Kasumi-1 (cell line): ENCODE results near the gene TPM3.
"Not testable (repeated sequence)": the region's sequence is repeated elsewhere in the genome, so short reads cannot be mapped to it uniquely, and the experiment has no call there.

Experiments
- DNase-seq, 2 experiments: peaks; one replicate each; lab custom pipeline; 2025; lab: John Stamatoyannopoulos, UW

The TPM3 gene

GRCh38 chr1:154191990-154192461, at the start of gene TPM3:
Gene TPM3 (minus strand): TSS chr1:154192100. CDS start chr1:154192018, 82 bp downstream.
- DNase-seq = peak; percentile 47 to 54

- no peak for DNase-seq
Observed at GRCh38 chr1:154240294-154240833, 48.5 kb upstream of the TPM3 start.

- no peak for DNase-seq
Observed at GRCh38 chr1:154239491-154239890, 47.6 kb upstream of the TPM3 start.

- no peak for DNase-seq
Observed at GRCh38 chr1:154237880-154238506, 46.1 kb upstream of the TPM3 start.

- DNase-seq = no peak
Observed at GRCh38 chr1:154237435-154237834, 45.5 kb upstream of the TPM3 start.

- no peak for DNase-seq
Observed at GRCh38 chr1:154236855-154237254, 45.0 kb upstream of the TPM3 start.

GRCh38 chr1:154233127-154233526, 41.2 kb upstream of the TPM3 start:
- DNase-seq = not testable (repeated sequence)

- not testable (repeated sequence) for DNase-seq
Observed at GRCh38 chr1:154231112-154231511, 39.2 kb upstream of the TPM3 start.

- no peak for DNase-seq
Observed at GRCh38 chr1:154225370-154225769, 33.5 kb upstream of the TPM3 start.

- no peak for DNase-seq
Observed at GRCh38 chr1:154223621-154224020, 31.7 kb upstream of the TPM3 start.

- DNase-seq = no peak
Observed at GRCh38 chr1:154222918-154223317, 31.0 kb upstream of the TPM3 start.

- DNase-seq = no peak
Observed at GRCh38 chr1:154222518-154222917, 30.6 kb upstream of the TPM3 start.

GRCh38 chr1:154221278-154222001, 29.5 kb upstream of the TPM3 start:
- peak in 1 of 2 experiments; percentile 67 for DNase-seq

GRCh38 chr1:154220970-154221277, 29.0 kb upstream of the TPM3 start:
- DNase-seq = no peak

- peak; percentile 98 for DNase-seq
Observed at GRCh38 chr1:154220071-154220969, 28.4 kb upstream of the TPM3 start, which contains the start of gene UBAP2L. Gene UBAP2L (plus strand): TSS chr1:154220955. CDS start chr1:154225124, 4,169 bp downstream.

GRCh38 chr1:154219541-154219940, 27.6 kb upstream of the TPM3 start:
- DNase-seq = peak; percentile 45 to 57

- DNase-seq = no peak
Observed at GRCh38 chr1:154218545-154218944, 26.6 kb upstream of the TPM3 start.

GRCh38 chr1:154213274-154213673, 21.4 kb upstream of the TPM3 start:
- DNase-seq = no peak

GRCh38 chr1:154212083-154212482, 20.2 kb upstream of the TPM3 start:
- DNase-seq = no peak

GRCh38 chr1:154208677-154209388, 16.9 kb upstream of the TPM3 start:
- DNase-seq = no peak

GRCh38 chr1:154207262-154207661, 15.4 kb upstream of the TPM3 start:
- no peak for DNase-seq

- DNase-seq = no peak
Observed at GRCh38 chr1:154206196-154206595, 14.3 kb upstream of the TPM3 start, which contains the start of gene CFAP141. Gene CFAP141 (minus strand): TSS chr1:154206333. CDS start chr1:154206307, 26 bp downstream.
